Adipose tissue (tissue), 3 donors: ENCODE measurements around the gene PKNOX2. TPM values are rescaled to one million over a fixed set of nuclear protein-coding genes. Genes with fewer than 3 reads are reported as not detected.

Source experiments
- H3K27ac ChIP-seq: one replicate; pipeline ENCODE4 v1.5.1; 2013; ENCODE audit warnings: low read depth, low read length
- WGBS, 3 donors: extraction: QIAGEN DNeasy Blood & Tissue Kit; methylation state at CpG; one replicate each; pipeline ENCODE4 v1.1.7; 2013; 5-methylcytosine and 5-hydroxymethylcytosine counted together
- polyA plus RNA-seq, 3 donors: library from polyadenylated mRNA; stranded (reverse); fragments of 200-250 nt; gene quantifications; one replicate each; pipeline ENCODE4 v1.2.3, GENCODE V29; 2013
- donor health status: healthy with polysubstance abuse.
- donor health status: Bipolar disorder and iron deficiency.
- donor health status: healthy.

The PKNOX2 gene
- polyA plus RNA-seq, 3 donors: 0.77 to 3.5 (median 1.3) TPM

DNA sequence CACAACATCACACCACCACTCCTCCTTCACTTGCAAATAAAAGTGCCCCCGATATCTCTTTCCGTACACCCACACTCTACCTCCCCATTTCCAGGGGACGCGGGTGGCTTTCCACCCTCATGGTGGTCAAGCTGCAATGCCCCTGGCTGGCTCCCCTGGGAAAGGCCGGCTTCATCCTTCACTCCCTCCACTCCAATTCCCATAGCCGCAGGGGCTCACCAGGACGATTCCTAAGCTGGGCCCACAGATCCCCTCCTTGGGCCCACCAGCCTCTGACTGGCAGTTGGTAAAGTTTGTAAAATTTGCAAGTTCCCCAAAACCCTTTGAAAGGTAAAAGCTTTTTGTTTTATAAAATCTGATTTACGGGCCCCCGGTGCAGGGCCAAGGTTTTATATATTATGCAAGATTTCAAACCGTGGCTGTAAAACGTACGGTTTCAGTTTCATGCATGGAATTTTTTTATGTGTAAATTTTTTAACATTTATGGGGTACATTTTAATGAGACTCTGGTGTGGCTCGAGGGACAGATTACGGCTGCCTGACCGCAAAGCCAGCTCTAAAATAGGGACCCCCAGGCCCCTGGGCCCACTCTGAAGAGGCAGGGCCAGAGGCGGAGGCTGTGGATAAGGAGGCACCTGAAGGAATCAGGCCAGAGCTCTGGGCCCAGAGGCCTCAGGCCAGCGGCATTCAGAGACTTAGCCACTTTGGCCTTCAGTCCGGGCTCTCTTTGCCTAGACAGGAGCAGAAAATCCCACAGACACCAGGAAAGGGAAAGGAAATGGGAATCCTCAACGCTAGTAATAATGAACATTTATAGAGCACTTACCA is 225.0 kb downstream of the PKNOX2 start:
- WGBS, 3 donors: 88 to 92% (median 90%) methylated on average over 19 of the region's 19 CpGs
- H3K27ac ChIP-seq: no peak overlapping the region

DNA sequence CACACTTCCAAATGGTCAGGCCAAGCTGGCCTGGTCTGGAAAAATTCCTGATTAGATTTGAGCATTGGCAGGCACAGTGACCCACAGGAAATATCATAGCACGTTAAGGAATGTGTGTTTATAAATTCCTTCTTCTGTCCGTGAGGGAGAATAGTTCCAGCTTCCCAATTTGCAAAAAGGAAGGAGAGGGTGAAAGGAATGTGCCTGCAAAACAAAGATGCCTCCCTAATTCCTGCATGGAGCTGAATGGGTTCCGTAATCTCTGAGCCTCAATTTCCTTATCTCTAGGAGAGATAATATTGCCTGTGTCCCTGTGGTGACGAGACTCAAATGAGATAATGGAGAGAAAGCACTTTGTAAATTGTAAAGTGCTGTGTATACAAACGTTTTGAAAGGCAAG is 226.4 kb downstream of the PKNOX2 start:
- H3K27ac ChIP-seq: no peak overlapping the region
- WGBS, 3 donors: 16 to 39% (median 20%) methylated on average over 5 of the region's 5 CpGs

- WGBS, 3 donors: 84 to 88% (median 85%) methylated on average over 9 of the region's 9 CpGs
- H3K27ac ChIP-seq: no peak overlapping the region
Observed at GRCh38 chr11:125393331-125393730, 228.8 kb downstream of the PKNOX2 start.

DNA sequence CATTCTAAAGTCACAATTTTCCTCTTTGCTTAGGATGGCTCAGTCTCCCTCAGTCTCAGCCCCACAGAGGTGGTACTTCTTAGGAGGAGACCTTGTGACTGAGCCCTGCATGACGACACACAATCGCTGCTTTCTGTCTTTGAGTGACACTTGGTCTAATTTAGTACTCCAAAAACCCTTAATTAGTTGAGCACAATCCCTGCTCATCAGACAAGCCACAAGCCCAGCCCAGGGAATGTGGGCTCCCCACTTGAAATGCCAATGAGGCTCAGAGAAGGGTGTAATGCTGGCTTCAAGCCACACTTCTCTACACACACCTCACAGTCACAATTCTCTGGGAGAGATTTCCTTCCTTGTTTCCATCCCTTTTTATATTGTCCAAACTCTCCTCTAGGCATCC is 229.7 kb downstream of the PKNOX2 start:
- 86 to 90% (median 88%) methylated on average over 2 of the region's 2 CpGs for WGBS, 3 donors
- H3K27ac ChIP-seq: no peak overlapping the region

GRCh38 chr11:125397421-125397820 is 232.9 kb downstream of the PKNOX2 start:
- H3K27ac ChIP-seq: no peak overlapping the region
- WGBS, 3 donors: 90 to 96% (median 91%) methylated on average over 5 of the region's 5 CpGs

DNA sequence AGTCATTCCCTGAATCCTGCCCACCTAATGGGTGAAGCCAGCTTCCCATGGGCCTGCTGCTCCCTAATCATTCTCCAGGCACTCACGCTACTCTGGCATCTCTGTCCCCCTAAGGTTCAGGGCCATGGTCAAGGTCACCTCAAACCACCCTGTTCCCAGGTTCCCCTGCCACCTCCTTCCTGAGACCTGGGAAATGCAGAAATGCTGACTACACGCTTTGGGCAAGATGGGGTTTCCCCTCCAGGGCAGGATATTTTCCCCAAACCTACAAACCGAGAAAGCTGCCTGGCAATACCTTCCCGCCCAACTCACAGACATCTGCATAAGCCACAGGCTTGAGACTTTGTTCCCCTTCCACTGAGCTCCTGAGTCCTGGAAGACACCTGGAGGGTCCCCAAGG is 233.9 kb downstream of the PKNOX2 start:
- H3K27ac ChIP-seq: no peak overlapping the region
- 73 to 82% (median 77%) methylated on average over 4 of the region's 4 CpGs for WGBS, 3 donors

- H3K27ac ChIP-seq: no peak overlapping the region
Observed at GRCh38 chr11:125398994-125399640, 234.6 kb downstream of the PKNOX2 start.

GRCh38 chr11:125399945-125400344 is 235.4 kb downstream of the PKNOX2 start:
- WGBS, 3 donors: 83 to 90% (median 88%) methylated on average over 6 of the region's 6 CpGs
- no peak overlapping the region for H3K27ac ChIP-seq

More at GRCh38 chr11:125398994-125399640, 234.6 kb downstream of the PKNOX2 start:
- WGBS, 3 donors: 74 to 86% (median 76%) methylated on average over 12 of the region's 12 CpGs

DNA sequence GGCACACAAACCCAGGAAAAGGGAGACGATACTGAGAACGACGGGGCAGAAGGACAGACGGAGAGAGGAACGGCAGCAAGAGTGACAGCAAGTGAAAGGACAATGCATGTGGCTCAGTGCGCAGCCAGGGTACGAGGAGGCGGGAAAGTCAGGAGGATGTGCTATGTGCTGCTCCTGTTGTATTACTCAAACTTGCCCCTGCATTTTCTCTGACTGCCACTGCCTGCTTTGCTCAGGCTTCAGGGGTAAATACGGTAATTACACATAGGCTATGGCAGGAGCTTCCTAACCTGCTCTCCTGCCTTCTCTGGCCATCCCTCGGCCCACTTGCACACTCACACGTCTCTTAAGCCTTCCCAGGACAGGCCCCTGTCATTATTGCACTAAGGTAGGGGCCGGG is 236.7 kb downstream of the PKNOX2 start:
- H3K27ac ChIP-seq: no peak overlapping the region
- WGBS, 3 donors: 72 to 85% (median 77%) methylated on average over 12 of the region's 12 CpGs

DNA sequence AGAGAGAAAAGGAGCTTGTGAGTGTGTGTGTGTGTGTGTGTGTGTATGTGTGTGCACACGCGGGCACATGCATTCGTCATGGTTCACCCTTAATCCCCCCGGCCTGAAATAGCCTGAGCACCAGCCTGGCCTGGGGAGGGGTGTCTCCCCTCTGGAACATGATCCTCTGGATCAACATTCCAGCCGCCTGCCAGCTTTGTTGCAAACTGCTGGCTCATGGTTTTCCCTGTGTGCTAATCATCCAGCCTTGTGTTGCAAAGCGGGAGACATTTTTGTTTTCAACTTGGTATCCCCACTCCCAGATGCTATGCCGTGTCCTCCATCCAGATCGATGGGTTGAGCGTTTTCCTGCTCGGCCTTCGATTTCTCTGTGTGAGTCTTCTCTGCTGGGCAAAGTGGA is 237.2 kb downstream of the PKNOX2 start:
- 72 to 84% (median 84%) methylated on average over 11 of the region's 11 CpGs for WGBS, 3 donors

GRCh38 chr11:125402435-125402834 is 237.9 kb downstream of the PKNOX2 start:
- WGBS, 3 donors: 38 to 53% (median 50%) methylated on average over 2 of the region's 2 CpGs
- no peak overlapping the region for H3K27ac ChIP-seq

More for the DNA sequence above, 237.2 kb downstream of the PKNOX2 start:
- H3K27ac ChIP-seq: no peak overlapping the region

DNA sequence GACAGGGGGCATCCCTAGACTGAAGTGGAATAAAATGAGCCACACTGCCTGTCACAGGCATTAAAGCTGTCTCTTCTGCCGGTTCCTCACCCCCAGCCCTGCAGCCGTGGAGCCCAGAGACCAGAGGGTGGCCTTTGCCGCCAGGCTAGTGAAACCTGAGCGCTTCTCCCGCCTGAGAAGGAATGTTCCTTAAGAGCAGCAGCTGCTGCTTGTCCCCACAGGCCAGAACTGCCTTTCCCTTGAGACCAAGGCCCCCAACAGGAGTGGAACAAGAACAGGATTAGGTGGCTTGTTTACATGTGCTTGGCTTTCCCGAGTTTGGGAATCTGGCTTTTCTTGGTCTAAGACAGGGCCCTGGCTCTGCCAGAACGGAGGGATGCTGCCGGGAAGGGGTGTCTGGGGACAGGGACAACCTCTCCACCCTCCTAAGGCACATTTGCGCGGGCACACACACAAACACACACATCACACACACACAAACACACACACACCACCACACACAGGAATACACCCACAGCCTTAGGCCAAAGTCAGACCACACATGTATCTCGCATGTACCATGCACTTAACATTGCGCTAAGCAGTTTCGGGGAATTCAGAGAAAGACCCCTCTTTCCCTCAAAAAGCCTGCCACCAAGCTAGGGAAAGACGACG is 239.7 kb downstream of the PKNOX2 start:
- no peak overlapping the region for H3K27ac ChIP-seq
- WGBS, 3 donors: 57 to 63% (median 61%) methylated on average over 15 of the region's 15 CpGs

- no peak overlapping the region for H3K27ac ChIP-seq
- 22 to 24% (median 23%) methylated on average over 22 of the region's 22 CpGs for WGBS, 3 donors
Observed at GRCh38 chr11:125404811-125405790, 240.6 kb downstream of the PKNOX2 start.

DNA sequence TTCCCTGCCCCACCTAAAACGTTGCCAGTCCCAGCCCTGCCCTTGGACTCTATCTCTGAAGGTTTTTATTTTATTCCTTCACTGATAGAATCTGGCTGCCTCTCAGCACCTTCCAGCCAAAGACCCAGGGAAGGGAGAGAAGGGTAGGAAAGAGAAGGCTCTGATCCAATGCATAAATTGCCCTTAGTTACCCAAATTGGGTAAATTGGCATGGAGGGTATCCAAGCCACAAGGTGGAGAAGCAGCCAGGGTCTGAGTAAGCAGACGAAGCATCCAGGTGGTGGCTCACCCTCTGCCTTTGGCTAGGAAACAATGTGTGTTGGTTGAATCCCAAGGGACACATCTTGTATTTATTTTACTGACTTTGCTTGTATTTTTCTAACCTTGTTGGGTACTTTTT is 242.5 kb downstream of the PKNOX2 start:
- WGBS, 3 donors: 46 to 55% (median 51%) methylated on average over 2 of the region's 2 CpGs
- no peak overlapping the region for H3K27ac ChIP-seq

- no peak overlapping the region for H3K27ac ChIP-seq
- 52 to 72% (median 65%) methylated on average over 12 of the region's 12 CpGs for WGBS, 3 donors
Observed at GRCh38 chr11:125408311-125408711, 243.8 kb downstream of the PKNOX2 start.

DNA sequence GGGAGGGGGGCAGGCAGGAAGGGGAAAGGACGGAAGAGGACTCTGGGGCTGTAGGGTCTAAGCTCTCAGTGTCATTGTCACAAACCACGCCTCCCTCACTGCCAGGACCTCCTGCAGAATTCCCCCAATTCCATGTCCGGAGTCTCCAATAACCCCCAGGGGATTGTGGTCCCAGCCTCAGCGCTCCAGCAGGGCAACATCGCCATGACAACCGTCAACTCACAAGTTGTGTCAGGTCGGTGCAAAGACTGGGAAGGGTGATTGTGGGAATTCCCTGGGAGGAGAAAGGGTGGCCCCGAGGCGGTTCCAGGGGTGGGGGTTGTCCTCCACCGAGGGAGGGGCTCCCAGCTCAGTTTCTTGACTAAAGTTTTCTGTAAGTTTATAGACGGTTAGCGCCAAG is 245.5 kb downstream of the PKNOX2 start:
- WGBS, 3 donors: 50 to 71% (median 52%) methylated on average over 12 of the region's 12 CpGs
- H3K27ac ChIP-seq: no peak overlapping the region

GRCh38 chr11:125412177-125412496 is 247.6 kb downstream of the PKNOX2 start:
- no peak overlapping the region for H3K27ac ChIP-seq
- 85 to 95% (median 91%) methylated on average over 7 of the region's 7 CpGs for WGBS, 3 donors

GRCh38 chr11:125412509-125412908 is 248.0 kb downstream of the PKNOX2 start:
- WGBS, 3 donors: 79 to 84% (median 83%) methylated on average over 7 of the region's 7 CpGs
- no peak overlapping the region for H3K27ac ChIP-seq
